GM18868 (cell line): Measurements from ENCODE around the gene GHDC.
"Not testable (repeated sequence)": the region's sequence is repeated elsewhere in the genome, so short reads cannot be mapped to it uniquely, and the experiment has no call there.

Experiments used
- ATAC-seq: cut with Tn5 transposase; IDR thresholded peaks from one replicate; pipeline ENCODE4 v1.9.1; 2021; ENCODE audit warnings: mild to moderate bottlenecking, moderate library complexity; ENCODE audit not compliant: unreplicated experiment

GHDC gene, protein sequence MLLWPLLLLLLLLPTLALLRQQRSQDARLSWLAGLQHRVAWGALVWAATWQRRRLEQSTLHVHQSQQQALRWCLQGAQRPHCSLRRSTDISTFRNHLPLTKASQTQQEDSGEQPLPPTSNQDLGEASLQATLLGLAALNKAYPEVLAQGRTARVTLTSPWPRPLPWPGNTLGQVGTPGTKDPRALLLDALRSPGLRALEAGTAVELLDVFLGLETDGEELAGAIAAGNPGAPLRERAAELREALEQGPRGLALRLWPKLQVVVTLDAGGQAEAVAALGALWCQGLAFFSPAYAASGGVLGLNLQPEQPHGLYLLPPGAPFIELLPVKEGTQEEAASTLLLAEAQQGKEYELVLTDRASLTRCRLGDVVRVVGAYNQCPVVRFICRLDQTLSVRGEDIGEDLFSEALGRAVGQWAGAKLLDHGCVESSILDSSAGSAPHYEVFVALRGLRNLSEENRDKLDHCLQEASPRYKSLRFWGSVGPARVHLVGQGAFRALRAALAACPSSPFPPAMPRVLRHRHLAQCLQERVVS

DNA sequence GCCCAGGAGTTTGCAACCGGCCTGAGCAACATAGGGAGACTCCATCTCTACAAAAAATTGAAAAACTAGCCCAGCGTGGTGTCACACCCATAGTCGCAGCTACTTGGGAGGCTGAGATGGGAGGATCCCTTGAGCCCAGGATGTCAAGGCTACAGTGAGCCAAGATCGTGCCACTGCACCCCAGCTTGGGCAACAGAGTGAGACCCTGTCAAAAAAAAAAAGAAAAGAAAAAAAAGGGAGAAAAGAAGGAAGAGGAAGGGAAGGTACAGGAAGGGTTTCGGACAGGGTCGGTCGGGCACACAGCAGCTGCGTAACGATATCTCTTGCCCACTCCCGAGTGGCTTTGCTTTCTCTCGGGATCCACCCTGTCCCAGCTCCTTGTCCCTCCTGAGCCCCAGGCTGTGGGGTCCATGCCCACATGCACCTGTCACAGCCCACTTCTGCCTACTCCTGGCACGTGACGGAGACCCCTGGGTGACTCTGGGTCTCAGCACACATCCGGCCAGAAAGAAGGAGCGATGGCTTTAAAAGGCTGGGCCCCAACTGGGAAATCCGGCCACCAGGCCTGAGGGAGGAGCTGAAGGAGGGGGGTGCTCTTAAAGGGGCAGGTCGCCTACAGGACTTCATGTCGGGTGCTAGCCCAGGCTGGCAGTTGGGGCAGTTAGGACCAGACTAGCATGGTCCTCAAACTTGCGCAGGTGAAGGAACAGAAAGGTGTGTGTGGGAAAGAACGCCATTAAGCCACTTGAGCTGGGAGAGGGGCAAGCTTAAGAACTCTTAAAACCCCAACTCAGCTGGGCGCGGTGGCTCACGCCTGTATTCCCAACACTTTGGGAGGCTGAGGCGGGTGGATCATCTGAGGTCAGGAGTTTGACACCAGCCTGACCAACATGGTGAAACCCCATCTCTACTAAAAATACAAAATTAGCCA lies at the start of gene GHDC:
Gene GHDC (minus strand): TSS at position 526 of the 931 bp plus-strand sequence. CDS start 913 bp downstream, outside the sequence.
- ATAC-seq: peak; percentile 88

DNA sequence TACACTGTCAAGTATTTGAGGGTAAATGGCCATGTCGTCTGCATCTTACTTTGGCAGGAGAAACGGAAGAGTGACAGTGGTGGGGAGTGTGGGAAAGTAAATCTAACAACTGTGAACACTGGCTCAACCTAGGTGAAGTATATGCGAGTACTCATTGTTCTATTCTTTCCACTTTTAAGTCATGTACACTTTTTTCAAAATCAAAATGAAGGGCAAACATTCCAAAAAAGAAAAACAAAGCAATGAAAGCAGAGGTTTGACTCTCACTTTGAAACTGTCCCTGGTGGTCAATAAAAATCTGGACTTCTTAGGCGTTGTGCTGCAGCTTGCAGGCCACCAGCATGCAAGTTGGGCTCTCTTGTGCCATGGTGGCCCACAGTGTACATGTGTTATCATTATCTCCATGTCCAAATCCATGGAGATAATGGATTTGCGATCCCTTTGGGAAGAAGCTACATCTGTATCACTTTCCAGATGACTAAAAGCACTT lies 49.2 kb upstream of the GHDC start:
- no peak for ATAC-seq

DNA sequence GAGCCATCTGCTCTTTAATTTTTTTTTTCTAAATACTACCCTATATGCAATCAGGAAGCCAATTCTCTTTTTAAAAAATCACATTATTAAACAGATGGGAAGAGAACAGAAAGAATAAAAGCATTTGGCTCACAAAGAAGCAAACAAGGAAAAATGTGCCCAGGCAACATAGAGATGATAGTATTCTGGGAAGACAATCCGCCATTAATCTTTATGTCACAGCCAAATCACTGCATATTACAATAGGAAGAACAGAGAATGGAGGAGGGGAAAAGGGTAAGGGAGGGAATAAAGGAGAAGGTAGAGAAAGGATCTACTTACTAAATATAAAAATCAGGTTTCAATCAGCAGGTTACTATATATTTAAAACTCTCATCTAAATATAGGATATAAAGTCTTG lies 47.6 kb upstream of the GHDC start:
- no peak for ATAC-seq

DNA sequence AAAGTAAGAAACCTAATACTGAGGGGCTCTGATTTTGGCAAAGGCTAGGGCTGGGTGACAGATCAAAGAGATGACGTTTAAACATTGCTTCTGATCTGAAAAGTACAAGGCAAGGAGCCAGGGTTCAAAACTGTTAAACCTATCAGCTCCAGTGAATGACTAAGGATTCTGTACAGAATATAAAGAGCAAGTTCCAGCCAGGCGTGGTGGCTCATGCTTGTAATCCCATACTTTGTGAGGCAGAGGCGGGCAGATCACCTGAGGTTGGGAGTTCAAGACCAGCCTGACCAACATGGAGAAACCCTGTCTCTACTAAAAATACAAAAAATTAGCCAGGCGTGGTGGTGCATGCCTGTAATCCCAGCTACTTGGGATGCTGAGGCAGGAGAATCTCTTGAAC lies 46.6 kb upstream of the GHDC start:
- not testable (repeated sequence) for ATAC-seq

DNA sequence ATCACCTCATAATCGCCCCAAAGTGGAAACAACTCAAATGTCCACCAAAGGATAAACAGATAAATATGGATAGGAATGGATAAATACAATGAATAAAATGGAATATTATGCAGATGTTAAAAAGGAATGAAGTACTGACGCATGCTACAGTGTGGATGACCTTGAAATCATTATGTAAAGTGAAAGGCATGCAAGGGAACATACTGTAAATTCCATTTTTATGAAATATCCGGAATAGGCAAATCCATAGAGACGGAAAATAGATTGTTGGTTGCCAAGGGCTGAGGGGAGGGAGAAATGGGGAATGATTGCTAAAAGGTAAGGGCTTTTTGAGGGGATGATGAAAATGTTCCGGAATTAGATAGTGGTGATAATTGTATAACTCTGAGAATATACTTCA lies 45.9 kb upstream of the GHDC start:
- no peak for ATAC-seq

DNA sequence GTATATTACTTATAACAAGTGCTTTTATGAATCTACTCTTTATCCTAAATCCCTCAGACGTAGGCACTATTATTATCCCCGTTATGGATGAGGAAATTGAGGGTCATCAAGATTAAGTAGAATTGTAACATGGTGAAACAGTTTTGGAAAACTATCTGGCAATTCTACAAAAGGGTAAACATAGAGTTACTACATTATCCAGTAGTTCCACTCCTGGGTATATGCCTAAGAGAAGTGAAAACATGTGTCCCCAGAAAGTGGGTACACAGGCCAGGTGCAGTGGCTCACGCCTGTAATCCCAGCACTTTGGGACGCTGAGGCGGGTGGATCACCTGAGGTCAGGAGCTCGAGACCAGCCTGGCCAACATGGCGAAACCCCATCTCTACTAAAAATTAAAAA lies 45.3 kb upstream of the GHDC start:
- ATAC-seq: not testable (repeated sequence)

DNA sequence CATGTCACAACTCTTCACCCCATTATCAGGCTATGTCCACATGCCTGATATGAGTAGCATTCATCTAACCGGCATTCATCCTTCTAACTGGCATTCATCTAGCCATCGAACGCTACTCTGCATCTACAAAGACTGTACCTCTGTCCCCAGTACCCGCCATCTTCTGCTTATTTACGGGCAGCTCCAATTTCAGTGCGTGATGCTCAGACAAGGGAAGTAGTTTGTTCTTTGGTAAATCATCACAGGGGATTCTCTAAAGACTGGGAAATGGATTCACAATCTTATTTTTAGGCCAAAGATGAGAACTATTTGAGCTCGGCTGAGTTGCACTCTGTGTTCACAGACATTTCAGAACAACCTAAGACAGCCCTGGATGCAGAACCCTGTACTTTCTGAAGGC lies 42.5 kb upstream of the GHDC start:
- no peak for ATAC-seq

DNA sequence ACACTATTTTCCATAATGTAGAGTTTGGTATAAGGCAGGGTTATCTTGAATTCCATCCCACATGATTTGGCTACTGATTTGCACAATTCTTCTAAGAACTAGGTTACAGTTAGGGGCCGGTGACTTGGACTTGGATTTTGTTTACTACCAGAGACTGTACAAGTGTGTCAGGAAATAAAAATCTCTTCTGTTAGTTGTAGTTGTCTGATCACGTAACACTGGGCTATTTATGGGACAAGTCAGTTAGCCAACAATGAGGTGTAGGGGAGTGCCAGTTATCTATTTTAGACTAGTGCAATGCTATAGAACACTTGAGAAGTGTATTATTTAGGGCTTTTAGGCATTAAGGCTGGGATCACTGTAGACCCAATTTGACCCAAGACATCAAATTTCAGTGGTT lies 39.7 kb upstream of the GHDC start:
- ATAC-seq: no peak

DNA sequence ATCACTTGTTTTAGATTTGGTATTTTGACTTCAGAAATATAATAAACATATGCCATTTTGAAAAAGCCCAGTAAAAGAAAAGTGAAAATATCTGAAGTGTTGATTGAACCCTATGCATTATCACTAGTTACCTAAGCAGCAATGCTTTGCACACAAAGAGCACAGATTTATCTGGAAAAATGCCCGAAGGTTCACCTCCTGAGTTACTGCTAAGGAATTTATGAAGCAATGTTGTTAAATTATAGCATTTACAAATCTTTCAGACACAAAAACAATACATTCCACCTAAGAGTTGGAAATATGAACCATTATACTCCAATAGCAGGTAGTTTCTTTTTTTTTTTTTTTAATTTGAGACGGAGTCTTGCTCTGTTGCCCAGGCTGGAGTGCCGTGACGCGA lies 38.9 kb upstream of the GHDC start:
- ATAC-seq: no peak

DNA sequence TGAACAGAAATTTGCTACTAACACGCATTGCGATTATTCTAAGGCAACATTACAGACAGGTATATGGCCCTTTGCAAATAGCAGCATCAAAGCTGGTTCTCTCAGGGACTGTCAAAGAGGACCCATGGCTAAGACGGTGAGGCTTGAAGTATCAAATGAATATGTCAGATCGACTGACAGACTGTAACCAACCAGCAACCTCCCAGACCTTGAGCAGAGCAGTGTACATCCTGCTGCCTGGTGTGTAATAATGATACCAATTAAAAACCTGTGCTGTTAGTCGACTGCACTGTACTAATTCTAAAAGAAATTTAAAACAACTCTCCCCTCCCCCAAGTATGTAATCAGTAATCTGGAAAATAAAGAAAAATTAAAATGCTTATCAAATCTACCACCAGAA lies 35.9 kb upstream of the GHDC start:
- no peak for ATAC-seq

DNA sequence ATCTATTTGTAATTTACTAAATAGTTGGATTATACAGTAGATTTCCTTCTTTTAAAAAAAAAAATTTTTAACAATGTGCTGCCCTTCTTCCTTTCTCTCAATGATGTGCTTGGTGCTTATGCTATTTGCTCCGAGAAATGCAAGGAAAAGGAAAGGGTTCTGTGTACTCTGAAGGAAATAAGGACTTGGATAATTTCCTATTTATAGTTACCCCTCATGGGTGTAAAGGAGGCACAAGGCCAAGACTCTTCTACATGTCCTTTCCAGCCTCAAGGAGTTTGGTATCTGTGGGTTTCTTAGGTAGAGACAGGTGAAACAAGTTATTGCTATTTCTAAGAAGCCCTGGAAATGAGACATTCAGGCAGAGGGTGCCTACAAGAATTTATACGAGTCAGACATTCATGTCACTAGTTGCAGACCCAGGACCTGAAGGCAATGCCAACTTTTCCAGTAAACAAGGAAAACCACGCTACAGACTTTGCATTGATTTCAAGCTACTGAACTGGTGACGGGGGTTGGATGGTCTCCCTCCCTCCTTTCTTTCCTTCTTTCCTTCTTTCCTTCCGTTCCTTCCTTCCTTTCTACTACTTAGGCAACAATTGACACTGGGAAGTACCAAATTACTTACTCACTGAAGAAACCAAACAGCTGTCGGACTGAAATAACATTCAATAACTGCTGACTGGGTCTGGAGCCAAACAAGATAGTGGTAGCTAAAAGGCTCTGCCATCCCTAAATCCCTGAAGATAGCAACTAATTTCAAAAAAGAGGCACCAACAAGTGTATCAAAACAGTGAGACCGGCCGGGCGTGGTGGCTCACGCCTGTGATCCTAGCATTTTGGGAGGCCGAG lies 33.8 kb upstream of the GHDC start:
- ATAC-seq: no peak

DNA sequence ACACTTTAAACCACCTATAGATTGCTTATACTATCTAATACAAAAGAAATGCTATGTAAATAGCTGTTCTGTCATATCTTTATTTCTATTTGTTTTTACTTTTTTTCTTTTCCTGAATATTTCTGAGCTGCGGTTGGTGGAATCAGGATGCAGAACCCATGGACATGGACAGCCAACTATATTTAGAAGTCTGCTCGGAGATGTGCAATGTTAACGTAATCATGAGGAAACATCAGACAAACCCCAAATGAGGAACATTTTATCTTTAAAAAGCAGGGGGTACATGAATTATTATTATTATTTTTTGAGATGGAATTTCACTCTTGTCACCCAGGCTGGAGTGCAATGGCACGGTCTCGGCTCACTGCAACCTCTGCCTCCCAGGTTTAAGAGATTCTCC lies 31.4 kb upstream of the GHDC start:
- no peak for ATAC-seq

DNA sequence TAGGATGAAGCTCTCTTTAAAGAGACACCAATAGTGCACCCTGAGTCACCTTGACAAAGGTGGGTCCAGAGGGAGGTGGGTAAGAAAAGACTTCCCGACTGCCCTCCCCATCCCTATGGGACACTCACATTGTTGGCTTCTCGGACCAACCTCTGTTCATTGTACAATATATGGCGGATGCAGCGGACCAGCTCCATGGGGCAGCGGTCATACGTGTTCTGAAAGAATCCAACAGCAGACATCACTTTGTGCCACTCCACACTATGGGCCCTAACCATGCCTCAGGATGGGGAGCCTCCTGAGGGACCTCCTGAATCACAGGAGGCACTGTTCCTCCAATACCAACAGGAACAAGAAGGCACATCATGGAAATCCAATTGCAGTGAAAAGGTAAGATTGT lies 30.4 kb upstream of the GHDC start:
- no peak for ATAC-seq

DNA sequence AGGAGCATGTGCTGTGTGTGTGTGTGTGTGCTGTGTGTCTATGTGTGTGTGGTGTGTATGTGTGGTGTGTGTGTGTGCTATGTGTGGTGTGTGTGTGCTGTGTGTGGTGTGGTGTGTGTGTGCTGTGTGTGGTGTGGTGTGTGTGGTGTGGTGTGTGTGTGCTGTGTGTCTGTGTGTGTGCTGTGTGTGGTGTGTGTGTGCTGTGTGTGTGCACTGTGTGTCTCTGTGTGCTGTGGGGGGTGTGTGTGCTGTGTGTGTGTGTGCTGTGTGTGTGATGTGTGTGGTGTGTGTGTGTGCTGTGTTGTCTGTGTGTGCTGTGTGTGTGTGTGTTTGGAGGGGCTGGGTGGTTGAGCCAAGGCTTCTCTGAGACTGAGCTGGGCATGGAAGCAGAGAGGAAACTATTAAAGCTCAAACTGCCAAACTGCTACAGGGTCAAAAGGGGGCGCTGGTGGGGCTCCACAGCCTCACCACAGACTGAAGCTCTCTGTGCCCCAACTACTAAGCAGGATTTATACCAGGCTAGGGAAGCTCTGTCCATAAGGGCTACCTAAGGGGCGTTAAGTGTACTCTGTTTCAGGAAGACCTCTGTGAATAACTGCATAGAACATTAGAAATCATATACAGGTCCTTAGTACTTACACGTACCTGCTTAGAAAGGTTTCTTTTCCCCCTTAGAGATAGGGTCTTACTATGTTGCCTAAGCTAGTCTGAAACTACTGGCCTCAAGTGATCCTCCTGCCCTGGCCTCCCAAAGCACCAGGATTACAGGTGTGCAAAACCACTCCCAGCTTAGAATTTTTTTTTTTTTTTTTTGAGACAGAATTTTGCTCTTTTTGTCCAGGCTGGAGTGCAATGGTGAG lies 27.8 kb upstream of the GHDC start:
- no peak for ATAC-seq

DNA sequence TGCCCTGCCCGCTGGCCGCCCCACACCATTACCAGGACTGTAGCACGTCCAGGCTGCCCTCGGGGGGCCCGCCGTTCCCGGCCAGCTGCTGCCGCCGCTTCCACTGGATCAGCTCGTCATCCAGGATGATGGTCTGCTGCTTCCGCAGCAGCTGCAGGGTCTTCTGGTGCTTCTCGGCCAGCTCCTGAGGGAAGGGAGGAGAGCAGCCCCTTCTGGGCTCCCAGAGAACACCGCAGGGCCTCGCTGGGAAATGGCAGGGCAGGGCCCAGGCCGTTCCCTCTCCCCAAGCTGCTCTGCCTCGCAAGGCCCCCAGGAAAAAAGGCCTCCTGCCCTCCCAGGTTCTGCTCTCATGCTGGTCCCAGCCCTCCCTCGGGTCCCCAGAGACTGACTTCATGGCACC lies 25.0 kb upstream of the GHDC start:
- not testable (repeated sequence) for ATAC-seq

DNA sequence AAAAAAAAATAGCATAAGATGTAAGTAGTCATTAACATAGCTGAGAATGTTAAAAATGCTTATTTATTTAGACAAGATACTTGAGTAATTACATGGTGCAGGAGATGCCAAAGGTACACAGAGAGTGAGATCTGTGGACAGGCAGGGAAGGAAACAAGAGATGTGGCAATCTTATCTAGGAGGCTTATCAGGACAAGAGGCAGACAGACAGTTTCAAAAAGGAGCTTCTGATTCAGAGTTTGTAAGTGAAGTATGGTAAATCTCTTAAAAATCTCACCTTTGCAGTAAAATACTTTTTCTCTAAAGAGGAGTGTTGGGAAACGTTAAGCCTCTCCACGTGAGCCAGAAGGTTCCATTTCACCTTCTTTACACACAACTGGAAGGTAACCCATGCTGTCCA lies 19.9 kb upstream of the GHDC start:
- ATAC-seq: no peak

DNA sequence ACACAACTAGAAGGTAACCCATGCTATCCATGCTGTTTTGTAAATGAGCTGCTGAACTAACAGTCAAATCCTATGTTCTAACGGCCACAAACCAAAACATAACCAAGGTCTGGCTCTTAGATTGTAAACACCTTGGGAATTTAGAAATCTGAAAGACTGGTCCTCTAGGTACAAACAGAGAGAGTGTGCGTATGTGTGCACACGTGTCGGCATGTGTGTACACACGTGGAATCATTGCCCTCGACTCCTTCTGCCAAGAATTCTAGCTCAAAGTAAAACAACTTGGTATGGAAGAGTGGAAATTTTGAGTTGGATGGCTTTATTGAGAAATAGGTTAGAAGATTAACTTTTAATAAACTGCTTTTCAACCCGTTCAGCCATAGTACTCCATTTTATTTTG lies 18.1 kb upstream of the GHDC start:
- no peak for ATAC-seq

DNA sequence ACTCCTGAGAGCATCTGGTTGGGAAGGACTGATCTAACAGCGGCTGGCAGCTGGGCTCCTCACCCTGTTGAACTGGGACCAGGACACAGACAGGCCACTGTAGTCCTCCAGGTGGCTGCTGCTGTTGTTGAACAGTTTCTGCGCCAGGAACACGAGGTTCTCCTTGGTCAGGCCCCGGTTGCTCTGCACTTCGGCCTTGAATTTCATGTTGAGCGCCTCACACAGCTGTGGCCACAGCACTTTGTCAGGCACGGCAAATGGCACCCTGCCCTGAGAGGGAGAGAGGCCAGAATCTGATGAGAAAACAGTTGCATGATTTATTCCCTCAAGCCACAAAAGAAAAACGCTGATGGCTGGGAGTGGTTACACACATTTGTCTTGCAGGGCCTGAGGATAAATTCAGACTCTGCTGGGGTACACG lies 17.6 kb upstream of the GHDC start:
- ATAC-seq: not testable (repeated sequence)

DNA sequence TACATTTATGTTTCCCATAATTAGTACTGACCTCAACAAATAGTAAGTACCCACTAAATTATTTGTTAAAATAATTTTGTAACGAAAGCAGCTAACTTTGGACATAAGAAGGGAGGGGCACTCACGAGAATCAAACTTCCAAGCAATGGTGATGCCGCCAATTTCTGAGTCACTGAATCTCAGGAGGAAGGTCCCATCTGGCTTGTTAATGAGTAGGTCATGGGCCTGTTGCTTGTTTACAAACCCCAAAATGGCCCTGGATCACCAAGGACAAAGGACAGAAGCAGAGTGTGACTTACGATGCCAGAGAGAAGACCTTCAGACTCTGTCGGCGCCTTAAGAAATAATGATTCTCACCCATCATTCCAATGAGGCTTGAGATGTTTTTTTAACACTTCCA lies 15.8 kb upstream of the GHDC start:
- ATAC-seq: no peak

DNA sequence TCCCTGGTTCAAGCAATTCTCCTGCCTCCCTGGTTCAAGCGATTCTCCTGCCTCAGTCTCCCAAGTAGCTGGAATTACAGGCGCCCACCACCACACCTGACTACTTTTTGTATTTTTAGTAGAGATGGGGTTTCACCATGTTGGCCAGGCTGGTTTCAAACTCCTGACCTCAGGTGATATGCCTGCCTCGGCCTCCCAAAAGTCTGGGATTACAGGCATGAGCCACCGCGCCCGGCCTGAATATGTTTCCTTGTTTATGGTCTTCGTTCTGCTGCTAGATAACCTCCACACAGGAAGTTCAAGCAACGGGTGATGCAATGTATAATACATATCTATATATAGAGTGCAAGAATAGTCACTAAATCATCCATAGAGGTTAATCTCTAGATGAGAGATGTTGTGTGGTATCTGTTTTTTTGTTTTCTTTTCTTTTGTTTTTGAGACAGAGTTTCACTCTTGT lies 11.9 kb upstream of the GHDC start:
- not testable (repeated sequence) for ATAC-seq
